GM19025 (cell line): ENCODE results near the gene ARHGAP4.

Source experiments
- ATAC-seq: cut with Tn5 transposase; IDR thresholded peaks from one replicate; pipeline ENCODE4 v1.9.1; 2021; ENCODE audit warnings: mild to moderate bottlenecking, low read depth, moderate library complexity; ENCODE audit not compliant: unreplicated experiment

ARHGAP4 gene

DNA sequence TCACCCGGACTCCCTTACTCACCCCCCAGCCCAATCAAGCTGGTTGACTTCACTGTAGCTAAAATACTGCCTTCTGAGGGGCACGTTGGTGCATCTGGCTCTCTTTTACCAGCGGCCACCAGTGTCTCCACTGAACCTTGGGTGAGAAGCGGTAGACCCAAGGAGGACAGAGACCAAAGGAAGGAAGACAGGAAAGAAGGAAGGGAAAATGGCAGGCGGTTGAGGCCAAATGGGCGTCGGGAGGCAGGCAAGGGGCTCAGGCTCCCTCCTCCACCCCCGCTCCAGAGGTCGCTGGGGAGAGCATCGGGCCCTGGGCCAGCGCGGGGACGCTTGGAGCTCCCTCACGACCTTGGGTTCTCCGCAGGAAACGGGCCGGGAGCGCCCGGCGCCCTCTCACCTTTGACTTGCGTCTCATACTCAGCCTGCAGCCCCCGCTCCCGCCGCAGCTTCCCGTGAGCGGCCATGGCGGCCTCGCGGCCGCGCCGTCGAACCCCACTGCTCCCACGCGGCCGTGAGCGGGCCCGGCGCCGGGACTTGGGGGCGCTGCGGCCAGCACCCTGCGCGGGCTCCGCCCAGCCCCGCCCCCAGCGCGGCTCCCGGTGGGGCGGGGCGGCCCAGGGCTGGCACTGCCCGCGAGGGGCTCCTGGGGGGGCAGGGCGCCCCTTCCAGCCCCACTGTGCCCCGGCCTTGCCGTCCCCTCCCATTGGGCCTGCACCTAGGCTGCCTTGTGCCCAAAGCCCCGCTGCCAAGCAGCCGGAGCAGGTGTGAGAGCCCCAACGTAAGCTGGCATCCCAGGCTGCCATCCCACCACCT is at the start of gene ARHGAP4:
Gene ARHGAP4, minus strand, starts transcription at position 526 of the 813 bp plus-strand sequence. Its CDS starts 62 bp downstream, at position 464.
- no peak for ATAC-seq

DNA sequence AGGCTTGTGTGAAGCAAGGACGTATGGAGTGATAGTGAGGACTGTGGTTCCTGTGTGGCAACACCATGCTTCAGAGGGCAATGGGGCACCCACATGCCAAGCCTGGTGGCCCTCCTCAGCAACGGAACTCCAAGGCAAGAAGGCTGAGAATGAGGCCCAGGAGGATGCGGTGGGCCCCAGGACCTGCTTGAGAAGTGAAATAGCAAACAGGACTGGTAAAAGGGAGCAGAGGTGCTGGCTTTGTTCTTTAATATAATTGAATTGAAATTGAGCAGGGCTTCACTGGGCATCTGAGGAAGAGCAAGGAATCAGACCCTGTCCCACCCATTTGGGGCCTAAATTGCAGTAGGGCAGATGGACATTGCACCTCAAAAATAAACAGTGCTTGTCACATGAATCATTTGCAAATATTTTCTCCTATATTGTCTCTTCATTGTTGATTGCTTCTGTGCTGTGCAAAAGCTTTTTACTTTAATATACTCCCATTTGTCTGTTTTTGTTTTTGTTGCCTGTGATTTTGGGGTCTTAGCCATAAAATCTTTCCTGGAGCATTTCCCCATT is 48.7 kb upstream of the ARHGAP4 start:
- ATAC-seq, result no peak

GRCh38 chrX:153974003-153974725 is 48.1 kb upstream of the ARHGAP4 start:
- ATAC-seq, result no peak

- no peak for ATAC-seq
Observed at GRCh38 chrX:153973127-153974002, 47.3 kb upstream of the ARHGAP4 start.

DNA sequence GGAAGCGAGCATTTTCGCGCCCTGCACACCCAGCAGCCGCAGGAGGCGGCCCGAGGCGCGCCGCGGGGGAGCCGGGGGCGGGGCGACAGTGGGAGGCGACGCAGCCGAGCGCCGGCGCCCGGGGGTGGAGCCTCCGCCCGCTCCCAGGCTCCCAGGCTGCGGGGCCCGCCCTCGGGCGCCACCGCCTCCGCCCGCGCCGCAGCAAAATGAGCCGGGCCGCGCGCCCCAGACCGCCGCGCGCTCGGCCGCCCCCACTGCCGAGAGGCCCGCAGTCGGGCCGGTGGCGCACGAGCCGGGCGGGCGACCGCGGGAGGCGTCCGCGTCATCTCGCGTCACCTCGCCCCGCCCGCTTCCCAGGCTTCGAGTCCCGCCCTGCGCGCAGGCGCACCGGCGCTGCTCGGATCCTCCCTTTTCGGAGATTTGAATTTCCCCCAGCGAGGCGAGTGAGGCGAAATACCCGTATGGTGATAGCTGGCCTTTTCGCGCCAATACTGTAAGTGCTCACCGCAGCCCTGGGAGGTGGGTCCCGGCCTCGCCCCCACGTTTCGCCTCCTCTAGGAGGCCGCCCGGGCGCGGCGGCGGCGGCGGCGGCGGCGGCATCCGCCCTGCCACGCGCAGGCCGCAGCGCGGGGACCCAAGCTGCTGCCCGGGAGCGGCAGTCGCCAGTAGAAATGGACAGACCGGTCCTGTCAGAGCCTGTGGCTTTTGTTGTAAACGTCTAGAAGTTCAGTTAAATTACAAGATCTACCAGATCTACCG is 46.5 kb upstream of the ARHGAP4 start, which contains the start of gene TMEM187:
Gene TMEM187, plus strand, starts transcription at position 387 of the 759 bp plus-strand sequence. CDS start 9,309 bp downstream, outside the sequence.
- ATAC-seq, result peak; percentile 45

DNA sequence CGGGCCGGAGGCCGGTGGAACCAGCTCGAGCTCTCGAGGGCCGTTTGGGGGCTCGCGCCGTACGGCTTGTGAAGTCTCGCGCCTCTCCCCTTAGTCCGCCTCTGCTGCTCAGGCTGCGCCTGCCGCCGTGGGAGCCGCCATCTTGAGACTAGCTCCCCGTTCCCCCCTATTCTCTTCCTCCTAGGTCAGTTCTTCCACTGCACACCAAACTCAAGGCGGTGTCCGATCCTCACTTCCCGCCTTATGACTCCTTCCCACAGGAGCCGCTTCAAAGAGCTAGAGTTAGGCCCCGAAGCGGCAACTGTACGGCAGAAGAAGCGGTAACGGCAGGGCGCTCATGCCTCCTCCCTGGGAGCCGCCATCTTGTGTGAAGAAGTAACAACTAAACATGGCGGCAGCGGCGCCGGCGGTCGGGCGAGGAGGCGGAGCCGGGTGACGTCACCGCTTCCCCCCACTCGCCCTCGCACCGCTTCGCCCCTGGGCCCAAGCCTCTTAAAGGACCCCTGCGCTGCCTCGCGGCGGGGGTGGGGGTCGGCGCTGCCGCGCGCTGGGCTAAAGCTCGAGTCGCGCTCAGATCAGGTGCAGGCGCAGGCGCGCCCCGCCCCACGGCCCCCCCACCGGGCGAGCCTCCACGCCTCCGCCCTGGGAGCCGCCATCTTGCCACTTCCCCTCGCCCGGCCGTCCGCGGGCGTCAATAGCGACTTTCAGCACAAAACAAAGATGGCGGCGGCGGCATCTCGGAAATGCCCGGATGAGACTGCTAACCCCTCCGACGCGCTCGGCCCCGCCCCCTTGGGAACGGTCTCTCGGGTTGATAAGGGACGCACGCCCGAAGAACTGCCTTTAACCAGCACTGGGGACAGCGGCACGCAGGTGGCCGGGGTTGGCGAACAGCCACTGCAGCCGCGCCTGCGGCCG is 45.6 kb upstream of the ARHGAP4 start, which contains the start of gene HCFC1:
Gene HCFC1, minus strand, starts transcription at position 369 of the 918 bp plus-strand sequence. CDS start 978 bp downstream, outside the sequence.
- peak; percentile 36 for ATAC-seq

GRCh38 chrX:153971124-153971449 is 45.0 kb upstream of the ARHGAP4 start:
- peak; percentile 26 for ATAC-seq

GRCh38 chrX:153970357-153971123 is 44.5 kb upstream of the ARHGAP4 start:
- no peak for ATAC-seq

- ATAC-seq, result no peak
Observed at GRCh38 chrX:153969904-153970356, 43.9 kb upstream of the ARHGAP4 start.

GRCh38 chrX:153969125-153969903 is 43.2 kb upstream of the ARHGAP4 start:
- ATAC-seq, result no peak

DNA sequence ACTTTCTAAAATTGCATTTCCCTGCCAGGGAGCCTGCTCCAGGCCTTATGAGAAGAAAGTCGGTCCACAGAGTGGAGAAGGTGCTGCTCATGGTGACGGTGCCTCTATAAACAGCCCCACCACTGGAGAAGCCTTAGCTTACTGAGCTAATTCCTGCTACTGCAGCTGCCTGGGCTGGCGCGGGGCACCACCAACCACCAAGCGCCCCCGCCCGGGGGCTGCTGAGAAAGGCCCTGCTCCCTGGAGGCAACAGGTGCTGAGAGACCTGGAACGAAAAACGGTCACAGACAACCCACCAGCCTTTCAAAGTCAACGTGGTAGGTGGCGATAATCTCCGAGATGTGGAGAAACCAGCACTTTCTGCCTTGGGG is 42.7 kb upstream of the ARHGAP4 start:
- ATAC-seq, result no peak

DNA sequence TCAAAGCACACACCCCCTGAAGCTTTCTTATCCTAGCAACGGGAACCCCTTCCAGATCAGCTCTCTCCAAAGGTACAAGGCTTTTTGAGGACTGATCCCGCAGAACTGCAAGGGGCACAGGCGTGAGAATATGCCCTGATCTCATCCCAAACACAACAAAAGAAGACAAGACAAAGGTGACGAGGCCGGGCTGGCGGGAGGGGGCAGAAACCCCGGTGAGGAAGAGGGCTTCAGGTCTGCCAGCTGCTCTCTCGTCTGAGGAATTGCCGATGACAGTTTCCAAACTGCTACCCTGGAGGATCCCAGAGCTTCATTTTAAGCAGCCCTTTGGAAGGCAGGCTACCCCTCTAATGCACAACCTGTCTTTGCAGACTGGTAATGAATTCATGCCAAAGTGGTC is 42.2 kb upstream of the ARHGAP4 start:
- ATAC-seq, result no peak

DNA sequence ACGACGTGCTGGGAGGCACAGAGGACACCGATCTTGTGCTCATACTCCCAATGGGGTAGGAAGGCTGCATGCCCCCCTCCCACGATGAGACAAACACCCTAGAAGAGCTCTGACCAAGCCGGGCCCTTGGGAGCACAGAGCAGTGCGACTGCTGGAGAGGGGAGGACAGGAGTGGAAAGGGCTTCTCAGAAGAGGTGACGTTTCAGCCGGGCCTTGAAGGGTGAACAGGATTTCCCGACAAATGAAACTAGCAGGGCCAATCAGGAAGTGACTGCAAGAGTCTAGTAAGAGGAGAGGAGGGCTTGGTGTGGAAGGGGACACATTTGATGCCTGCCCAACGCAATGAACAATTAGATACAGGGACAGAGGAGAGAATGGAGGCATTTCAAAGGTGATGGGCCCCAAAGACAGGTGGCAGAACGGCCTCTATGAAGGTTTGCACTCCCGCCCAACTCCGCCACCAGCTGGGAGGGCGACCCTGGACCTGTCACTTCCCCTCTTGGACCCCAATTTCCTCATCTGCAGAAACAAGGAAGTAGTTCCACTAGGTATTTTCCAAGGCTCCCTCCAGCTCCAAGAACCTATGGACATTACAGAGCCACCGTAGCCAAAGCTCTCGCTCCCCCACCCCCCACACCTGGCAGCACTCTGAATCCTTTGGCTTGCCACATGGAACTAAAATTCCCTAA is 41.6 kb upstream of the ARHGAP4 start:
- ATAC-seq, result no peak

- ATAC-seq, result no peak
Observed at GRCh38 chrX:153966841-153967535, 40.9 kb upstream of the ARHGAP4 start.

- no peak for ATAC-seq
Observed at GRCh38 chrX:153966283-153966688, 40.2 kb upstream of the ARHGAP4 start.

DNA sequence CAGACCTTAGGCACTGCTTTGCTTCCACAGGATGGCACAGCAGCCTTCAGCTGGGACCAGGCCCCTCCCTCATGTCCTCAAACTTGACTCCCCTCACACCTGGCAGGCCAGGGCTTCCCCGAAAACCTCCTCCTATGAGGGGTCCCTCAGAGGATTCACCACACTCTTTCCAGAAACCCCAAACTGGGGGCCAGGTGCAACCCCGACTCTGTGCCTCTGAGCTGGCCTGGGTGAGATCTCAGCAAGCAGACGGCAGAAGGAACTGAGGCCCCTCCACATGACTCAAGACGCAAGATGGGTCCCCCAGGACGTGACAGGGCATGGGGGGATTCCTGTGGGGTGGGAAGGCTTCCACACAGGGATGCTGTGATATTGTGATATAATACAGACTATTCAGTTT is 39.3 kb upstream of the ARHGAP4 start:
- ATAC-seq, result no peak
